Choroid plexus epithelial cell (primary cell): Measurements from ENCODE around the gene CCL17.

Experiments
- DNase-seq: peaks from one replicate; pipeline ENCODE4 v3.0.0-alpha.2; 2010; ENCODE audit warnings: low read depth
- H3K4me3 ChIP-seq: 2 replicates; pipeline ENCODE4 v1.5.1; 2011; ENCODE audit warnings: low read depth, mild to moderate bottlenecking, control low read depth, low read length, moderate library complexity
- CTCF ChIP-seq: conservative IDR thresholded peaks from 2 replicates; pipeline ENCODE4 v1.5.1; 2011; ENCODE audit warnings: low read depth, mild to moderate bottlenecking, control low read depth, inconsistent platforms, low read length, moderate library complexity

Gene CCL17

GRCh38 chr16:57401943-57402640 is 2.5 kb upstream of the CCL17 start:
- DNase-seq: no peak
- H3K4me3 ChIP-seq: no peak overlapping the region
- TF ChIP-seq CTCF: no peak

- H3K4me3 ChIP-seq: no peak overlapping the region
- no peak for DNase-seq
- no peak for TF ChIP-seq CTCF
These were observed 530 bp downstream of the CCL17 start for GRCh38 chr16:57405097-57405496.

DNA sequence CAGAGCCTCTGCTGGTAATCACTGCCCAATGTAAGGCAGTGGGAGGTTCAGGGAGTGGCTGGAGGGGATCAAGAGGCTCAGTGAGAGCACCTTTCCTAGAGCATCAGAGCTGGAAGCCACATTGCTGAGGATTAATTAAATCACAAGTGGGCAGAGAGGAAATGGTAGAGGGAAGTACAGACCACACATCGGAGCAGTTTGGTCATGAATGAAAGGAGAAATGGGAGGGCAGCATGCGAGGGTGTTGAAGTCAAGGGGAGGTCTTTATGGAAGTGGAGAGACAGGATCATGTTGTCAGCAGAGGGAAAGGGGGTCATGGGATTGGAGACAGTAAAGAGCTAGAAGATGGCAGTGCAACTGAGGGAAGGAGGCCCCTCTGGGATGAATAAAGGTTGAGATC is 2.3 kb downstream of the CCL17 start:
- DNase-seq: no peak
- no peak for TF ChIP-seq CTCF
- H3K4me3 ChIP-seq: no peak overlapping the region

GRCh38 chr16:57407521-57408353 is 3.2 kb downstream of the CCL17 start:
- DNase-seq: no peak
- no peak overlapping the region for H3K4me3 ChIP-seq
- no peak for TF ChIP-seq CTCF

- DNase-seq: no peak
- no peak overlapping the region for H3K4me3 ChIP-seq
- no peak for TF ChIP-seq CTCF
These were observed 4.5 kb downstream of the CCL17 start for GRCh38 chr16:57409065-57409464.

- no peak for DNase-seq
- TF ChIP-seq CTCF: no peak
- H3K4me3 ChIP-seq: no peak overlapping the region
These were observed 5.5 kb downstream of the CCL17 start for GRCh38 chr16:57409870-57410587.
